Hepatocyte (in vitro differentiated cells): ENCODE measurements around the gene GMDS. TPM values are rescaled to one million over a fixed set of nuclear protein-coding genes. Genes with fewer than 3 reads are reported as not detected.

Experiments used
- DNase-seq: peaks from one replicate; pipeline ENCODE4 v3.0.0-alpha.2; 2016; ENCODE audit warnings: low spot score
- H2AFZ ChIP-seq: fragments of 200-600 bp; sonication (generic); 2 replicates; pipeline ENCODE4 v1.6.0; 2016; ENCODE audit warnings: antibody characterized with exemption, mild to moderate bottlenecking
- H3K27ac ChIP-seq: fragments of 200-600 bp; sonication (generic); 2 replicates; pipeline ENCODE4 v1.5.1; 2016; ENCODE audit warnings: mild to moderate bottlenecking
- H3K27me3 ChIP-seq: fragments of 200-600 bp; sonication (generic); 2 replicates; pipeline ENCODE4 v1.6.1; 2016
- H3K36me3 ChIP-seq: fragments of 200-600 bp; sonication (generic); replicated peaks from 2 replicates; pipeline ENCODE4 v1.5.1; 2016; ENCODE audit warnings: low read depth; ENCODE audit not compliant: insufficient read depth
- H3K4me1 ChIP-seq: fragments of 200-600 bp; sonication (generic); 2 replicates; pipeline ENCODE4 v1.5.1; 2016; ENCODE audit warnings: mild to moderate bottlenecking, moderate library complexity; ENCODE audit not compliant: insufficient read depth
- H3K4me2 ChIP-seq: fragments of 200-600 bp; sonication (generic); 2 replicates; pipeline ENCODE4 v1.6.0; 2016
- H3K4me3 ChIP-seq: fragments of 200-600 bp; sonication (generic); 2 replicates; pipeline ENCODE4 v1.5.1; 2016; ENCODE audit warnings: mild to moderate bottlenecking
- H3K79me2 ChIP-seq: fragments of 200-600 bp; sonication (generic); 2 replicates; pipeline ENCODE4 v1.6.0; 2017; ENCODE audit warnings: mild to moderate bottlenecking
- H3K9me2 ChIP-seq: fragments of 200-600 bp; sonication (generic); replicated peaks from 2 replicates; pipeline ENCODE4 v1.6.0; 2017; ENCODE audit warnings: mild to moderate bottlenecking; ENCODE audit not compliant: insufficient read depth
- H3K9me3 ChIP-seq: fragments of 200-600 bp; sonication (generic); 2 replicates; pipeline ENCODE4 v1.5.1; 2016; ENCODE audit warnings: low read depth, mild to moderate bottlenecking
- H4K20me1 ChIP-seq: fragments of 200-600 bp; sonication (generic); 2 replicates; pipeline ENCODE4 v1.6.0; 2016; ENCODE audit warnings: mild to moderate bottlenecking; ENCODE audit not compliant: insufficient read depth, poor library complexity, severe bottlenecking
- EZH2 ChIP-seq: fragments of 200-600 bp; sonication (generic); IDR thresholded peaks from 2 replicates; pipeline ENCODE4 v1.6.1; 2016; ENCODE audit warnings: antibody characterized with exemption, mild to moderate bottlenecking, borderline replicate concordance
- EZH2phosphoT487 ChIP-seq: fragments of 200-600 bp; sonication (generic); IDR thresholded peaks from one replicate; pipeline ENCODE4 v1.6.1; 2018; ENCODE audit warnings: antibody characterized with exemption, mild to moderate bottlenecking, low read depth, moderate library complexity; ENCODE audit not compliant: unreplicated experiment, severe bottlenecking
- WGBS: methylation state at CpG from one replicate; pipeline ENCODE4 v1.1.6; 2016; ENCODE audit warnings: low lambda C conversion rate; ENCODE audit errors: missing lambda C conversion rate; 5-methylcytosine and 5-hydroxymethylcytosine counted together
- polyA plus RNA-seq: library from polyadenylated mRNA; unstranded; fragments of >200 nt; fragmentation: Nextera tagmentation; extraction: Ambion mirVana; gene quantifications from 2 replicates; pipeline ENCODE4 v1.2.1, GENCODE V29; 2016
- total RNA-seq: library from RNA; depleted of rRNA; stranded (reverse); fragments of >200 nt; gene quantifications from 2 replicates; pipeline ENCODE4 v1.2.3, GENCODE V29; 2014
- TF ChIP-seq, protein P1 (sequence below): fragments of 200-600 bp; sonication (generic); IDR thresholded peaks from 2 replicates; pipeline ENCODE4 v1.5.1; 2016; ENCODE audit warnings: antibody characterized with exemption, mild to moderate bottlenecking; ENCODE audit not compliant: poor library complexity

The GMDS gene
- total and polyA plus RNA-seq, 2 experiments from 2014 or later: 20.7 to 32.6 TPM

DNA sequence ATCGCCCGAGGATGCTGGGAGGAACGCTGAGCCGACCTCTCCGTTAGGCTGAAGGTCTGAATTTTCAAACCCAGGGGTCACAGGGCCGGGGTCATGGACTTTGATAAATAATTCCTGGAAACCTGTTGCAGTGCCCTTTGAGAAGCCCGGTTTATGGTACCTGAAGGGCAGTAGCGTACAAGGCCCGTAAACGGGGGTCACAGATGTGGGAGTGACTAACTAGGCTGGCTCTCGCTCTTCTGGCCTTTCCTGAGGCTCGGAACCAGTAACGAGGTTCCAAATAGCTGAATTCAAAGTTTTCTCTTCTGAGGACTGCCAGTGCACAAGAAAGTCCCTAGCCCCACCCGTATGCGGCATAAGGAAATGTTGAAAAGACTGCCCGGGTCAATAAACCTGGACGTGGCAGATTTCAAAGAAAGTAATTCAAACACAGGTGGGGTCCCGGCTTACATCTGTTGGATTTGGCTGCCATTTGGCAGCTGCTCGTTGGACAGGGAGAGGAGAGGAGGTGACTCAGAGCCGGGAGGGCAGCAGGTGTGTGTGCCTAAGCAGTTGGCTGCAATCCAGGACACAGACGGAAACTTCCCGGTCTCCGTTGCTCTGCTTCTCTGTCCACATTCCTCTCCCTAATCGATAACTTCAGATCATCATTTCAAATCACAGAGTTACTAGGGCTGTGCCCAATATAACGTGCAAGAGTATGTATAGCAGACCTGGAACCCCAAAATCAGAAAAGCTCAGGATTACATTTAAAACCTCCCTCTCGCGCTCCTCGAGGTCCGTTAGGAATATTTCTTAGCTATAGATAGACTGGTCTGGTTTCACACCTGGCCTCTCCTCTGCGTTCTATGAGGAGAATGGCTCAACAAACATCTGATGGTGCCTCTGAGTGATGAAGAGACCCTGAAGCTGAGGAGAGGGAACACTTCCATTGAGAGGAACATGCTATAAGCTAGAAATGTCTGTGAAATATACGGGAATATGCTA, 765 bp upstream of the GMDS start:
- Histone ChIP-seq H3K4me3 (peak overlapping the region; percentile 83), H3K9me2 (no peaks in the 10 kb centered on the region), H4K20me1 (no peaks in the 10 kb centered on the region), H3K4me1 (peaks cover 8% of the 10 kb centered on the region), H3K27me3 (no peaks in the 10 kb centered on the region), H3K27ac (peak overlapping the region; percentile 97), H3K4me2 (peak overlapping the region; percentile 84), H3K9me3 (no peaks in the 10 kb centered on the region), H3K79me2 (peaks cover 45% of the 10 kb centered on the region), H2AFZ (peak overlapping the region; percentile 88), H3K36me3 (no peaks in the 10 kb centered on the region)
- 16% methylated on average over 31 of the region's 31 CpGs for WGBS
- DNase-seq: peak; percentile 90
- TF ChIP-seq EZH2phosphoT487: no peak
- no peak for TF ChIP-seq EZH2
- TF ChIP-seq, protein P1, sequence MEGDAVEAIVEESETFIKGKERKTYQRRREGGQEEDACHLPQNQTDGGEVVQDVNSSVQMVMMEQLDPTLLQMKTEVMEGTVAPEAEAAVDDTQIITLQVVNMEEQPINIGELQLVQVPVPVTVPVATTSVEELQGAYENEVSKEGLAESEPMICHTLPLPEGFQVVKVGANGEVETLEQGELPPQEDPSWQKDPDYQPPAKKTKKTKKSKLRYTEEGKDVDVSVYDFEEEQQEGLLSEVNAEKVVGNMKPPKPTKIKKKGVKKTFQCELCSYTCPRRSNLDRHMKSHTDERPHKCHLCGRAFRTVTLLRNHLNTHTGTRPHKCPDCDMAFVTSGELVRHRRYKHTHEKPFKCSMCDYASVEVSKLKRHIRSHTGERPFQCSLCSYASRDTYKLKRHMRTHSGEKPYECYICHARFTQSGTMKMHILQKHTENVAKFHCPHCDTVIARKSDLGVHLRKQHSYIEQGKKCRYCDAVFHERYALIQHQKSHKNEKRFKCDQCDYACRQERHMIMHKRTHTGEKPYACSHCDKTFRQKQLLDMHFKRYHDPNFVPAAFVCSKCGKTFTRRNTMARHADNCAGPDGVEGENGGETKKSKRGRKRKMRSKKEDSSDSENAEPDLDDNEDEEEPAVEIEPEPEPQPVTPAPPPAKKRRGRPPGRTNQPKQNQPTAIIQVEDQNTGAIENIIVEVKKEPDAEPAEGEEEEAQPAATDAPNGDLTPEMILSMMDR: no peak

DNA sequence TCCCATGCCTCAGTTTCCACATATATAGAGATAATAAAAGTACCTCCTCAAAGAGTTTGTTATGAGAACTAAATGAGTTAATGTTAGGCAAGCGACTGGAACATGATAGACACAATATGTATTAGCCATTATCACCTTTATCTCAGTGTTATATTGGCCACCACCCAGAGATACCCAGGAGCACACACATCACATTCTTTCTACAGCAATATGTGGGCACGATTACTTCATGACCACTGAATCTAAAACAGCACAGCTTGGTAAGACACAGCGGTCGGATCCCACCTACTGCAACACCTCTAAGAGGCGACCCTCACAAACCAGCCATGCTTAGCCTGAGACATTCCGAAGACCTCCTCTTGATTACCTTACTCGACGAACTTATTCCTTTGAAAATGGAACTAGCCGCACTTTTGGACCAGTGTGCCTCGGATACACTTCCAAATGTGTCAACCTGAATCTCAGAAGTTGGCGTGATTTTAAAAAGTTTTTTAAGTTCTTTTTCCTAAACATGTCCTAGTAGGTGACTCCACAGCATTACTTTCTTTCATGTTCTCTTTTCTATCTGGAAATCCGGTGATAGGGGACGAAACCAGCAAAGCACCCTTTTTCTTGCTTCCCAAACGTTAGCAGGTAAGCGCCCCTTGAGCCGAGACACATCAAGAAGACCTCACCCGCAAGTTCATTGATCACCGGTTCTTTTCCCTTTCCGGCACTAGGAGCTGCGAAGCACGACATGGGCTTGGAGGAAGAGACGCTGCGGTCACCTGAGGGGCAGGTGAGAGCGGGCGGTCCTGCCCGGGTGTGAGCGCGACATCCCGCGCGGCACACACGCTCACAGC, 923 bp downstream of the GMDS start:
- WGBS: 25% methylated on average over 32 of the region's 32 CpGs
- DNase-seq: peak; percentile 63

DNA sequence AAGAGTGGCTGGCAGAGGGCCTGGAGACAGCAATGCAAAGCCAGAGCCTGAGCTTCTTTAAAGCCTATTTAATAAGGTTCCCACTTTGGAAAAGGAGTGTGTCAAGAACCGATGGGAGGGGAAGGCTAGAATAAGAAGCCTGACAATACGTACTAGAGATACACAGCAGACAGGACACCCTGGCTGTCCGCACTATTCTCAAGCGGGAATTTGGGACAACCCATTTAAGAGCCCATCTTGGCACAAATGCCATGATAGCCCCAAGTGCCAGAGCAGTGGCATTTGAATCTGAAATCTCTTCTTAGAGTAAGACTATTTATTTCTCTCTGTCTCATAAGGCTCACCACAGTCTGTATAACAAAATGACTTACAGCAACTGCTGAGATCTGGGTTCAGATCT, 3.1 kb downstream of the GMDS start:
- no peak for DNase-seq

More for the DNA sequence above, 923 bp downstream of the GMDS start:
- Histone ChIP-seq H3K27me3 (no peaks in the 10 kb centered on the region), H3K79me2 (peaks cover 54% of the 10 kb centered on the region), H3K9me3 (no peaks in the 10 kb centered on the region), H3K27ac (peak overlapping the region; percentile 87), H3K4me2 (peak overlapping the region; percentile 90), H2AFZ (peak overlapping the region; percentile 81), H3K9me2 (no peaks in the 10 kb centered on the region), H3K4me1 (peaks cover 8% of the 10 kb centered on the region), H4K20me1 (no peaks in the 10 kb centered on the region), H3K4me3 (peak overlapping the region; percentile 80), H3K36me3 (no peaks in the 10 kb centered on the region)
- no peak for TF ChIP-seq EZH2phosphoT487
- TF ChIP-seq, protein P1: no peak
- TF ChIP-seq EZH2: no peak

More for the DNA sequence above, 3.1 kb downstream of the GMDS start:
- H3K4me2 ChIP-seq: no peak overlapping the region
- WGBS: 88% methylated on average over 4 of the region's 4 CpGs
- H3K9me2 ChIP-seq: no peaks in the 10 kb centered on the region
- no peaks in the 10 kb centered on the region for H4K20me1 ChIP-seq
- no peaks in the 10 kb centered on the region for H3K36me3 ChIP-seq
- H3K27ac ChIP-seq: no peak overlapping the region
- no peaks in the 10 kb centered on the region for H3K9me3 ChIP-seq
- no peak for TF ChIP-seq EZH2
- TF ChIP-seq, protein P1: no peak
- TF ChIP-seq EZH2phosphoT487: no peak
- H3K79me2 ChIP-seq: peaks cover 65% of the 10 kb centered on the region
- peaks cover 8% of the 10 kb centered on the region for H3K4me1 ChIP-seq
- H3K4me3 ChIP-seq: no peak overlapping the region
- no peaks in the 10 kb centered on the region for H3K27me3 ChIP-seq
- no peak overlapping the region for H2AFZ ChIP-seq
